H9 (cell line): ENCODE data around the gene RFESD. TPM values are rescaled to one million over a fixed set of nuclear protein-coding genes. Genes with fewer than 3 reads are reported as not detected.
A peak's percentile ranks its signal among the peaks of the same experiment; 100 is the strongest.

Experiments
- DNase-seq: peaks from one replicate; pipeline ENCODE4 v3.0.0-alpha.2; 2017
- H2AFZ ChIP-seq: one replicate; pipeline ENCODE4 v1.6.1; 2013; ENCODE audit warnings: mild to moderate bottlenecking, low read length, control low read depth, moderate library complexity
- H2AK5ac ChIP-seq: 2 replicates; pipeline ENCODE4 v1.6.1; 2013; ENCODE audit warnings: low read length, control low read depth, mixed read lengths; ENCODE audit not compliant: insufficient read length
- H2BK120ac ChIP-seq: one replicate; pipeline ENCODE4 v1.6.1; 2013; ENCODE audit warnings: low read depth, mild to moderate bottlenecking, low read length, control low read depth, inconsistent platforms; ENCODE audit not compliant: poor library complexity, severe bottlenecking
- H2BK12ac ChIP-seq: 2 replicates; pipeline ENCODE4 v1.6.1; 2013; ENCODE audit warnings: low read length, control low read depth, mixed read lengths, low read depth; ENCODE audit not compliant: insufficient read length
- H2BK15ac ChIP-seq: 2 replicates; pipeline ENCODE4 v1.6.1; 2013; ENCODE audit warnings: low read depth, low read length, control low read depth
- H2BK20ac ChIP-seq: one replicate; pipeline ENCODE4 v1.6.1; 2013; ENCODE audit warnings: low read depth, mild to moderate bottlenecking, low read length, control low read depth, inconsistent platforms; ENCODE audit not compliant: poor library complexity, severe bottlenecking
- H2BK5ac ChIP-seq: 2 replicates; pipeline ENCODE4 v1.6.1; 2013; ENCODE audit warnings: low read length, control low read depth, mixed read lengths; ENCODE audit not compliant: insufficient read length
- H3K14ac ChIP-seq: 2 replicates; pipeline ENCODE4 v1.6.1; 2013; ENCODE audit warnings: low read length, control low read depth; ENCODE audit not compliant: insufficient read depth
- H3K18ac ChIP-seq: 2 replicates; pipeline ENCODE4 v1.6.1; 2013; ENCODE audit warnings: low read depth, mild to moderate bottlenecking, mixed read lengths, low read length, control low read depth; ENCODE audit not compliant: insufficient read length
- H3K23ac ChIP-seq: 2 replicates; pipeline ENCODE4 v1.6.1; 2013; ENCODE audit warnings: low read length, control low read depth, mixed read lengths, low read depth; ENCODE audit not compliant: insufficient read length
- H3K23me2 ChIP-seq: 2 replicates; pipeline ENCODE4 v1.6.1; 2013; ENCODE audit warnings: low read depth, mild to moderate bottlenecking, mixed read lengths, low read length, control low read depth; ENCODE audit not compliant: insufficient read length, poor library complexity, severe bottlenecking
- H3K27ac ChIP-seq: 2 replicates; pipeline ENCODE4 v1.5.1; 2013; ENCODE audit warnings: low read length, control low read depth, mixed read lengths, low read depth; ENCODE audit not compliant: insufficient read length
- H3K27me3 ChIP-seq: 2 replicates; pipeline ENCODE4 v1.6.1; 2013; ENCODE audit warnings: low read length, control low read depth, inconsistent platforms; ENCODE audit not compliant: insufficient read depth
- H3K4ac ChIP-seq: 2 replicates; pipeline ENCODE4 v1.6.1; 2013; ENCODE audit warnings: low read depth, mild to moderate bottlenecking, control low read depth, inconsistent platforms, low read length, moderate library complexity
- H3K4me1 ChIP-seq: 2 replicates; pipeline ENCODE4 v1.6.1; 2013; ENCODE audit warnings: low read length, control low read depth, inconsistent platforms; ENCODE audit not compliant: insufficient read depth
- H3K4me2 ChIP-seq: 2 replicates; pipeline ENCODE4 v1.6.1; 2013; ENCODE audit warnings: low read length, control low read depth, mixed read lengths; ENCODE audit not compliant: insufficient read length, insufficient read depth
- H3K56ac ChIP-seq: 2 replicates; pipeline ENCODE4 v1.6.1; 2013; ENCODE audit warnings: low read depth, mild to moderate bottlenecking, mixed read lengths, low read length, control low read depth; ENCODE audit not compliant: insufficient read length
- H3K79me1 ChIP-seq: 2 replicates; pipeline ENCODE4 v1.6.1; 2013; ENCODE audit warnings: low read depth, mild to moderate bottlenecking, moderate library complexity, low read length, control low read depth, inconsistent platforms; ENCODE audit not compliant: insufficient read depth, poor library complexity, severe bottlenecking
- H3K79me2 ChIP-seq: 2 replicates; pipeline ENCODE4 v1.6.1; 2013; ENCODE audit warnings: low read length, control low read depth, inconsistent platforms; ENCODE audit not compliant: insufficient read depth
- H3K9ac ChIP-seq: 2 replicates; pipeline ENCODE4 v1.6.1; 2013; ENCODE audit warnings: low read length, control low read depth, mixed read lengths; ENCODE audit not compliant: insufficient read length; ENCODE audit errors: extremely low read depth
- H3K9me3 ChIP-seq: one replicate; pipeline ENCODE4 v1.6.1; 2013; ENCODE audit warnings: low read depth, low read length, inconsistent platforms; ENCODE audit not compliant: control insufficient read depth
- H3T11ph ChIP-seq: one replicate; pipeline ENCODE4 v1.6.1; 2013; ENCODE audit warnings: mild to moderate bottlenecking, low read length, control low read depth, inconsistent platforms
- H4K20me1 ChIP-seq: one replicate; pipeline ENCODE4 v1.6.1; 2013; ENCODE audit not compliant: control insufficient read depth, insufficient read length, insufficient read depth
- H4K5ac ChIP-seq: 2 replicates; pipeline ENCODE4 v1.6.1; 2013; ENCODE audit warnings: low read depth, mild to moderate bottlenecking, mixed read lengths, low read length, control low read depth; ENCODE audit not compliant: insufficient read length
- H4K8ac ChIP-seq: replicated peaks from 2 replicates; pipeline ENCODE4 v1.6.1; 2013; ENCODE audit warnings: low read length, control low read depth, mixed read lengths, low read depth; ENCODE audit not compliant: insufficient read length
- H4K91ac ChIP-seq: 2 replicates; pipeline ENCODE4 v1.6.1; 2013; ENCODE audit warnings: low read depth, mild to moderate bottlenecking, moderate library complexity, mixed read lengths, low read length, control low read depth; ENCODE audit not compliant: insufficient read length
- H3K27ac Mint-ChIP-seq, 3 experiments: 2 replicates in 2 of 3; 3 replicates in 1 of 3; pipeline ENCODE4 v1.8.0; 2020 to 2021; ENCODE audit warnings: mixed read lengths in 3 of 3, mild to moderate bottlenecking in 1 of 3, moderate library complexity in 1 of 3
- H3K27me3 Mint-ChIP-seq: 2 replicates; pipeline ENCODE4 v1.8.0; 2021; ENCODE audit warnings: low read depth, mild to moderate bottlenecking, moderate library complexity, mixed read lengths
- H3K36me3 Mint-ChIP-seq, 3 experiments: 2 replicates in 2 of 3; 3 replicates in 1 of 3; pipeline ENCODE4 v1.8.0; 2020 to 2021; ENCODE audit warnings: low read depth in 3 of 3, mixed read lengths in 3 of 3; ENCODE audit not compliant: insufficient read depth in 1 of 3
- H3K4me1 Mint-ChIP-seq, 2 experiments: 2 replicates each; pipeline ENCODE4 v1.8.0; 2020; ENCODE audit warnings: mixed read lengths in 2 of 2
- H3K4me3 Mint-ChIP-seq, 2 experiments: 2 replicates in 1 of 2; 3 replicates in 1 of 2; pipeline ENCODE4 v1.8.0; 2020 to 2021; ENCODE audit warnings: mild to moderate bottlenecking in 2 of 2, mixed read lengths in 2 of 2, moderate library complexity in 1 of 2
- H3K9me3 Mint-ChIP-seq, 2 experiments: 2 replicates in 1 of 2; 3 replicates in 1 of 2; pipeline ENCODE4 v1.8.0; 2020; ENCODE audit warnings: mild to moderate bottlenecking in 2 of 2, mixed read lengths in 2 of 2, moderate library complexity in 1 of 2
- WGBS: extraction: QIAGEN DNeasy Blood & Tissue Kit; methylation state at CpG from one replicate; pipeline ENCODE4 v1.1.7; 2013; ENCODE audit warnings: missing lambda C conversion rate, low lambda C conversion rate, mixed read lengths; ENCODE audit not compliant: insufficient read length; ENCODE audit errors: extremely low coverage; 5-methylcytosine and 5-hydroxymethylcytosine counted together
- total RNA-seq: library from RNA; stranded (reverse); gene quantifications from 2 replicates; pipeline ENCODE4 v1.2.1, GENCODE V29; 2021
- TF ChIP-seq, protein P1 (sequence below): fragments of 200-600 bp; sonication (generic); conservative IDR thresholded peaks from 3 replicates; pipeline ENCODE4 v1.8.0; 2021; ENCODE audit warnings: antibody characterized with exemption, mild to moderate bottlenecking

The RFESD gene
- total RNA-seq, 1 experiment from 2014 or later = 1.7 TPM

DNA sequence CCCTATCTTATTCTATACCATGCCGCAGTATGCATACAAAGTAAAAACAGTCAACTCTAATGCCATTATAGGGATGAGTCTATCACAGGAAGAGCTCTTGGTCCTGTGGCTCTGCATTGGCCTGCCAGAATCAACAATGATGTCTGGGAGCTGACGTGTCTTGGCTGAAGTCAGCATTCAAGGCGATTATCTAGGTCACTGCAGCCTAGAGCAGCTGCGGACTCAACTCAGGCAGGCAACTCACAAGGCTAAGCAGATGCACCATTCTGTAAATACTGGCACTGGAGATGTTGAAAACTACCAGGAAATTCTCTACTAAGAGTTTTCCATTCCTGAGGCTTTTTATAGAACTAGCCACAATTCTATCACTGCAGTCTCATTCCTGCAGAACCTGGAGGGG lies 23.0 kb downstream of the RFESD start:
- peaks cover 4% of the 10 kb centered on the region; the same call in 1 of the 2 replicates for H3K27me3 Mint-ChIP-seq
- H3K9ac ChIP-seq = no peak overlapping the region
- no peak overlapping the region for H4K91ac ChIP-seq
- H3K9me3 ChIP-seq = no peaks in the 10 kb centered on the region
- no peak overlapping the region for H3K4ac ChIP-seq
- no peaks in the 10 kb centered on the region for H4K20me1 ChIP-seq
- H3K27me3 ChIP-seq = no peaks in the 10 kb centered on the region
- H3K27ac Mint-ChIP-seq = no peak overlapping the region
- no peak overlapping the region for H3K4me2 ChIP-seq
- H2BK20ac ChIP-seq = no peak overlapping the region
- no peak overlapping the region for H3K23ac ChIP-seq
- no peaks in the 10 kb centered on the region for H3K79me1 ChIP-seq
- no peak overlapping the region for H2BK12ac ChIP-seq
- H3K79me2 ChIP-seq = no peaks in the 10 kb centered on the region
- no peak overlapping the region for H3K14ac ChIP-seq
- TF ChIP-seq, protein P1, sequence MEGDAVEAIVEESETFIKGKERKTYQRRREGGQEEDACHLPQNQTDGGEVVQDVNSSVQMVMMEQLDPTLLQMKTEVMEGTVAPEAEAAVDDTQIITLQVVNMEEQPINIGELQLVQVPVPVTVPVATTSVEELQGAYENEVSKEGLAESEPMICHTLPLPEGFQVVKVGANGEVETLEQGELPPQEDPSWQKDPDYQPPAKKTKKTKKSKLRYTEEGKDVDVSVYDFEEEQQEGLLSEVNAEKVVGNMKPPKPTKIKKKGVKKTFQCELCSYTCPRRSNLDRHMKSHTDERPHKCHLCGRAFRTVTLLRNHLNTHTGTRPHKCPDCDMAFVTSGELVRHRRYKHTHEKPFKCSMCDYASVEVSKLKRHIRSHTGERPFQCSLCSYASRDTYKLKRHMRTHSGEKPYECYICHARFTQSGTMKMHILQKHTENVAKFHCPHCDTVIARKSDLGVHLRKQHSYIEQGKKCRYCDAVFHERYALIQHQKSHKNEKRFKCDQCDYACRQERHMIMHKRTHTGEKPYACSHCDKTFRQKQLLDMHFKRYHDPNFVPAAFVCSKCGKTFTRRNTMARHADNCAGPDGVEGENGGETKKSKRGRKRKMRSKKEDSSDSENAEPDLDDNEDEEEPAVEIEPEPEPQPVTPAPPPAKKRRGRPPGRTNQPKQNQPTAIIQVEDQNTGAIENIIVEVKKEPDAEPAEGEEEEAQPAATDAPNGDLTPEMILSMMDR = no peak
- H3K9me3 Mint-ChIP-seq = no peaks in the 10 kb centered on the region
- H3K4me1 Mint-ChIP-seq = peaks cover 3% of the 10 kb centered on the region in 2 experiments; a peak in 1 of 4 replicates
- H4K5ac ChIP-seq = no peak overlapping the region
- no peaks in the 10 kb centered on the region for H3K23me2 ChIP-seq
- H2BK5ac ChIP-seq = no peak overlapping the region
- peak; percentile 35 for DNase-seq
- H2BK15ac ChIP-seq = no peak overlapping the region
- H3K18ac ChIP-seq = no peak overlapping the region
- H3K36me3 Mint-ChIP-seq = no peaks in the 10 kb centered on the region
- no peak overlapping the region for H2BK120ac ChIP-seq
- no peak overlapping the region for H3K4me3 Mint-ChIP-seq
- H2AFZ ChIP-seq = no peak overlapping the region
- H3K56ac ChIP-seq = no peak overlapping the region
- no CpG with 5 or more reads among the region's 4 CpGs for WGBS
- no peak overlapping the region for H2AK5ac ChIP-seq
- H3K27ac ChIP-seq = no peak overlapping the region
- no peak overlapping the region for H3T11ph ChIP-seq
- H4K8ac ChIP-seq = no peak overlapping the region
- no peaks in the 10 kb centered on the region for H3K4me1 ChIP-seq
